Calu3 (cell line): ENCODE results near the gene DOCK9. TPM values are rescaled to one million over a fixed set of nuclear protein-coding genes. Genes with fewer than 3 reads are reported as not detected.

Source experiments
- BruUV-seq: library from RNA; stranded (reverse); fragments of 400-500 nt; replicated peaks from 2 replicates; lab custom pipeline; 2021; lab: Mats Ljungman, UMichigan
- CTCF ChIA-PET: fragments of 300-600 bp; sonication (Branson Sonifier 250); formaldehyde crosslinking; loops from one replicate; lab custom pipeline; 2022; ENCODE audit warnings: antibody characterized with exemption; lab: Charles Lee
- DNase-seq: peaks from one replicate; pipeline ENCODE4 v3.0.0; 2022
- H3K27ac Mint-ChIP-seq: one replicate; pipeline ENCODE4 v1.8.0; 2022; ENCODE audit warnings: mixed read lengths; ENCODE audit not compliant: unreplicated experiment
- H3K27me3 Mint-ChIP-seq: one replicate; pipeline ENCODE4 v1.8.0; 2022; ENCODE audit warnings: mixed read lengths; ENCODE audit not compliant: unreplicated experiment
- H3K36me3 Mint-ChIP-seq: one replicate; pipeline ENCODE4 v1.8.0; 2022; ENCODE audit warnings: mild to moderate bottlenecking, moderate library complexity, mixed read lengths; ENCODE audit not compliant: insufficient read depth, unreplicated experiment
- H3K4me1 Mint-ChIP-seq: one replicate; pipeline ENCODE4 v1.8.0; 2022; ENCODE audit warnings: mild to moderate bottlenecking, low read depth, mixed read lengths; ENCODE audit not compliant: unreplicated experiment
- H3K4me3 Mint-ChIP-seq: one replicate; pipeline ENCODE4 v1.8.0; 2022; ENCODE audit warnings: mild to moderate bottlenecking, low read depth, moderate library complexity, mixed read lengths; ENCODE audit not compliant: unreplicated experiment
- H3K9me3 Mint-ChIP-seq: one replicate; pipeline ENCODE4 v1.8.0; 2022; ENCODE audit warnings: low read depth, mixed read lengths; ENCODE audit not compliant: unreplicated experiment
- intact Hi-C: fragments of 100-400 bp; cut with micrococcal nuclease; formaldehyde crosslinking; loops from one replicate; pipeline ENCODE4 v1.10.0; 2022; ENCODE audit not compliant: unreplicated experiment
- total RNA-seq: library from RNA; stranded (reverse); gene quantifications from 2 replicates; pipeline ENCODE4 v1.2.3, GENCODE V29; 2022
- TF ChIP-seq, protein P1 (sequence below): fragments of 200-600 bp; IDR thresholded peaks from one replicate; pipeline ENCODE4 v1.8.0; 2022; ENCODE audit warnings: antibody characterized with exemption; ENCODE audit not compliant: unreplicated experiment

Gene DOCK9
- total RNA-seq, 1 experiment from 2014 or later, result 26.2 TPM

DNA sequence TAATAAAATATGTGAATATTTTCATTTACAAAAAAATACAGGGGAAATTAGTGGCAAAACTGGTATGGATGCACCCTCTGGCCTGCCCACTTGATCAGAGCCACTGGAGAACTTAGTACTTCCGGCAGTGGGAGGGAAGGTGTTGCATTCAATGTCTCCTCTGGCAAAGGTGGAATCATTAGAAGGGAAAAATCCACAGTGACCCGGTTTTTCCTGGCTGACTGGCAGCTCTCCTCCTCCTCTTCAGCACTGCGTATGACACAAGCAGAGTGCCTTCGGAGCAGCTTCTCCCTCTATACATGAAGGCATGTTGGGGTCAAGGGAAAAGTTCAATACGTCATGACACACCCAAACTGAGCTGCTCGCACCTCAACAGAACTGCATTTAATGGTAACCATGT lies 123.4 kb downstream of the DOCK9 start:
- no peaks in the 10 kb centered on the region for H3K4me1 Mint-ChIP-seq
- intact Hi-C loops, result no loop called here
- H3K4me3 Mint-ChIP-seq, result no peak overlapping the region
- no TSS peak for BruUV-seq
- CTCF ChIA-PET, result no interaction called here
- H3K36me3 Mint-ChIP-seq, result peaks cover 6% of the 10 kb centered on the region
- H3K9me3 Mint-ChIP-seq, result no peaks in the 10 kb centered on the region
- H3K27me3 Mint-ChIP-seq, result no peaks in the 10 kb centered on the region
- DNase-seq, result no peak
- TF ChIP-seq, protein P1, sequence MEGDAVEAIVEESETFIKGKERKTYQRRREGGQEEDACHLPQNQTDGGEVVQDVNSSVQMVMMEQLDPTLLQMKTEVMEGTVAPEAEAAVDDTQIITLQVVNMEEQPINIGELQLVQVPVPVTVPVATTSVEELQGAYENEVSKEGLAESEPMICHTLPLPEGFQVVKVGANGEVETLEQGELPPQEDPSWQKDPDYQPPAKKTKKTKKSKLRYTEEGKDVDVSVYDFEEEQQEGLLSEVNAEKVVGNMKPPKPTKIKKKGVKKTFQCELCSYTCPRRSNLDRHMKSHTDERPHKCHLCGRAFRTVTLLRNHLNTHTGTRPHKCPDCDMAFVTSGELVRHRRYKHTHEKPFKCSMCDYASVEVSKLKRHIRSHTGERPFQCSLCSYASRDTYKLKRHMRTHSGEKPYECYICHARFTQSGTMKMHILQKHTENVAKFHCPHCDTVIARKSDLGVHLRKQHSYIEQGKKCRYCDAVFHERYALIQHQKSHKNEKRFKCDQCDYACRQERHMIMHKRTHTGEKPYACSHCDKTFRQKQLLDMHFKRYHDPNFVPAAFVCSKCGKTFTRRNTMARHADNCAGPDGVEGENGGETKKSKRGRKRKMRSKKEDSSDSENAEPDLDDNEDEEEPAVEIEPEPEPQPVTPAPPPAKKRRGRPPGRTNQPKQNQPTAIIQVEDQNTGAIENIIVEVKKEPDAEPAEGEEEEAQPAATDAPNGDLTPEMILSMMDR, result no peak
- no peak overlapping the region for H3K27ac Mint-ChIP-seq

DNA sequence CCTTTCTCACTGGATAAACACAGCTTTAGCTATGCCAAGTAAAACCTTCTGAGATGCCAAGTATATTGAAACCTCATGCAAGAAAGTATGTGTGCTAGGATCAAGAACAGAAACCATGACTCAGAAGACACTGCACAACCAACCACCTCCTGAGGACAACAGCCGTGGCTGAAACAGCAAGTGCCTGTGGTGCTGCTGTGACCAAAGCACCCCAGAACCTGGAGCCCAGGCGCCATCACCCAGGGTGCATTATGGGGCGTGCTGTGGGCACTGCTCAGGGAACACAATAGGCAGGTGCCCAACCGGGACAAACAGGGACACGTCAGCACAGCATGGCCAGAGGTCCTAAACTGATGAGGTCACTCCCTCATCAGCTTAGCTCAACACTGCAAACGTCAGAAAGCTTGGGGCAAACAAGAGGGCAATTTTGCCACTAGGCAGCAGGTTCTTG lies 124.1 kb downstream of the DOCK9 start:
- no peak for DNase-seq
- BruUV-seq, result no TSS peak
- no peak overlapping the region for H3K4me3 Mint-ChIP-seq
- peaks cover 6% of the 10 kb centered on the region for H3K36me3 Mint-ChIP-seq
- no peak overlapping the region for H3K27ac Mint-ChIP-seq
- no peaks in the 10 kb centered on the region for H3K9me3 Mint-ChIP-seq
- intact Hi-C loops, result no loop called here
- TF ChIP-seq, protein P1, result no peak
- no peaks in the 10 kb centered on the region for H3K4me1 Mint-ChIP-seq
- CTCF ChIA-PET, result no interaction called here
- no peaks in the 10 kb centered on the region for H3K27me3 Mint-ChIP-seq

DNA sequence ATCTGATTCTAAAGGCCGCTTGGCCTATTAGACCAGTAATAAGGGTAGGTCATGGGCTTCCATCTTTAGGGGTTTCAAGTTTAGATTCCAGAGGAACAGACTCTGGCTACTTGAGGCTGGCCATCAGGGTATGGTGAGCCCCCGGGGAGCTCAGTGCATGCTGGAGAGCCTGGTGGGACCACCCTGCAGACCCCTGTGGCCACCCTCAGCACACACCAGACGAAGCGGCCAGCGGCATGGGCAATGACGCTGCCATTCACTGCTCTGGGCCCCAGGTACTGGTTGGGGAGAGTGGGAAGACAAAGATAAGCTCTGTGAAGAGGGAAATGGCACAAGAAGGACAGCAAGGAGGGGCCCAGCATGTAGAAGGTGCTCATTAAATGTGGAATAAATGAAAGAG lies 126.6 kb downstream of the DOCK9 start:
- DNase-seq, result no peak
- Mint-ChIP-seq H3K4me1 (no peaks in the 10 kb centered on the region), H3K4me3 (no peak overlapping the region), H3K27ac (no peak overlapping the region), H3K27me3 (no peaks in the 10 kb centered on the region), H3K36me3 (peaks cover 6% of the 10 kb centered on the region), H3K9me3 (no peaks in the 10 kb centered on the region)
- TF ChIP-seq, protein P1, result no peak
- CTCF ChIA-PET, result interaction anchor here (0.7 kb wide), 1 partner anchor 231 kb away, joined by 3 read pairs; no protein-coding TSS in a partner anchor
- intact Hi-C loops, result no loop called here
- BruUV-seq, result no TSS peak

DNA sequence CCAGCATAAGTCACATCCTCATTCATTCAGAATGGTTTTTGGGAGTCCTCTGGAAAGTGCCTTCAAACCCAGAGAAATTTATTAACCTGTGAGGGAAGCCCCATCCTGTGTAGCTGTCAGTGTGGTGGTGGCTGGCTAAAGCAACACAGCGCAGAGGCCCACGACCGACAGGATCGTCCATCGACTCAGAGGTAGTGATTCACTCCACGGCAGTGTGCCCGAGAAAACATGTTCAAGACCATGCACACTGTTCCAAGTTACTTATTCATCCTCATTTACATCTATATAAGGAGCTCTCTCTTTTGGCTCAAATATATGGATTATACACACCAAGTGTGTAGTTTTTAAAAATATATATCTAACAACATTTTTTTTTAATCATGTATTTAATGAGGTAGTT lies 129.1 kb downstream of the DOCK9 start:
- Mint-ChIP-seq H3K4me1 (no peaks in the 10 kb centered on the region), H3K27me3 (no peaks in the 10 kb centered on the region), H3K4me3 (no peak overlapping the region), H3K36me3 (peaks cover 6% of the 10 kb centered on the region), H3K9me3 (no peaks in the 10 kb centered on the region), H3K27ac (no peak overlapping the region)
- no TSS peak for BruUV-seq
- intact Hi-C loops, result loop anchor here (10.0 kb wide), 1 partner anchor 1004 kb away; no protein-coding TSS in a partner anchor
- no peak for DNase-seq
- TF ChIP-seq, protein P1, result no peak
- CTCF ChIA-PET, result no interaction called here
